ENCODE results near the gene ARVCF.

ARVCF gene

GRCh38 chr22:20056696-20057386, 40.2 kb upstream of the ARVCF start:
- no peak for TF ChIP-seq GABPA (IDR thresholded peaks at IDR 0.05; ENCODE audit: low read depth)
- no peak for TF ChIP-seq SPI1 (IDR thresholded peaks at IDR 0.05; ENCODE audit: borderline replicate concordance, low read depth)
- TF ChIP-seq CTCF (IDR thresholded peaks at IDR 0.05; ENCODE audit: insufficient read depth, low read length): no peak
- TF ChIP-seq POLR2AphosphoS5 (IDR thresholded peaks at IDR 0.05; ENCODE audit: low read depth): no peak
- no peak for TF ChIP-seq REST (IDR thresholded peaks at IDR 0.05; ENCODE audit: insufficient replicate concordance, low read depth)
- no peak for DNase-seq (ENCODE audit: low read depth in 1 of 2, low spot score in 1 of 2)
- Histone ChIP-seq H3K27ac (replicated peaks) (no peak overlapping the region), H3K27me3 (ENCODE audit: insufficient read depth, poor library complexity, severe bottlenecking) (no peaks in the 10 kb centered on the region), H3K4me3 (replicated peaks; ENCODE audit: insufficient read depth, low read length) (no peak overlapping the region)

- Histone ChIP-seq H3K27me3 (ENCODE audit: insufficient read depth, poor library complexity, severe bottlenecking) (no peaks in the 10 kb centered on the region), H3K4me3 (replicated peaks; ENCODE audit: insufficient read depth, low read length) (no peak overlapping the region), H3K27ac (replicated peaks) (no peak overlapping the region)
- TF ChIP-seq GABPA (IDR thresholded peaks at IDR 0.05; ENCODE audit: low read depth): no peak
- TF ChIP-seq REST (IDR thresholded peaks at IDR 0.05; ENCODE audit: insufficient replicate concordance, low read depth): no peak
- TF ChIP-seq POLR2AphosphoS5 (IDR thresholded peaks at IDR 0.05; ENCODE audit: low read depth): no peak
- no peak for TF ChIP-seq SPI1 (IDR thresholded peaks at IDR 0.05; ENCODE audit: borderline replicate concordance, low read depth)
- TF ChIP-seq CTCF (IDR thresholded peaks at IDR 0.05; ENCODE audit: insufficient read depth, low read length): no peak
- no peak for DNase-seq (ENCODE audit: low read depth in 1 of 2, low spot score in 1 of 2)
Measured at GRCh38 chr22:20056161-20056560, 39.5 kb upstream of the ARVCF start.

- H3K27me3 ChIP-seq (ENCODE audit: insufficient read depth, poor library complexity, severe bottlenecking): no peaks in the 10 kb centered on the region
- TF ChIP-seq SPI1 (IDR thresholded peaks at IDR 0.05; ENCODE audit: borderline replicate concordance, low read depth) (no peak), REST (IDR thresholded peaks at IDR 0.05; ENCODE audit: insufficient replicate concordance, low read depth) (no peak), GABPA (IDR thresholded peaks at IDR 0.05; ENCODE audit: low read depth) (no peak), CTCF (IDR thresholded peaks at IDR 0.05; ENCODE audit: insufficient read depth, low read length) (no peak), POLR2AphosphoS5 (IDR thresholded peaks at IDR 0.05; ENCODE audit: low read depth) (no peak)
- no peak for DNase-seq (ENCODE audit: low read depth in 1 of 2, low spot score in 1 of 2)
- H3K27ac ChIP-seq (replicated peaks): no peak overlapping the region
- H3K4me3 ChIP-seq (replicated peaks; ENCODE audit: insufficient read depth, low read length): no peak overlapping the region
Measured at GRCh38 chr22:20055654-20056053, 39.0 kb upstream of the ARVCF start.

All from HL-60 (cell line).